Ramos (cell line): ENCODE results near the gene PREX1.

ENCODE experiments used
- in situ Hi-C: fragments of 300-500 bp; cut with MboI; formaldehyde crosslinking; loops from one replicate; pipeline ENCODE4 v1.14.3; 2022; ENCODE audit warnings: low sequenced_read_pairs; ENCODE audit not compliant: unreplicated experiment

Gene PREX1

DNA sequence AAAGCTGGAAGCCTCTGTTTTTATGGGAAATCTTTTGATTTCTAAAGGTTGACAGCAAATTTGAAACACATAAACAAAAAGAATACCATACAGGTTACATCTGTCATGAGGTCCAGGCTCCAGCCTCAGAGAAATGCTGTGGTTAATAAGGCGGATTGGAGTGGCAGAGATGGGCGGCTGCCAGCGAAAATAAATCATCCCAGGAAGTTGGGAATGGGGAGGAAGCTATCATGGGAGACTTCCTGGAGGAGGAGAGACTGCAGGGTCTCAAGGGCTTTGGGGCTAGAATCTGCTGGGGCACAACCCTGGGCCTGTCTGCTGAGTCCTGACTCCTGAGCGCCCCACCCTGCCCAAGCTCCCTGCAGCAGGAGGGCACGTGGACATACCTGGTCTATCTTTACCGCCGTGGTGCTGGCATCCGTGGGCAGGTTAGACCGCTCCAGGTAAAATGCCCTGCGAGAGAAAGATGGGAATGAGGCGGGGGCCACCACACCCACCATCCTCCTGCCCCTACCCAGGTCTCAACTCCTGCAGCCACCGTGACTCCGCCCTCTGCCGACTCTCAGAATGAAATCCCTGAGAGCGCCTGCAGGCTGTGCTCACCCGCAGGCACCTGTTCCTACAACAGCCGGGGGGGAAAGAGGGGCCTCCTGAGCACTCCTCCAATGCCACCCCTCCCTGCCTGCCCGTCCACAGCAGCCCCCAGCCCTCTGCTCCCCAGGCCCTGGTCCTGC, 197.3 kb downstream of the PREX1 start:
- in situ Hi-C loops: no loop called here

DNA sequence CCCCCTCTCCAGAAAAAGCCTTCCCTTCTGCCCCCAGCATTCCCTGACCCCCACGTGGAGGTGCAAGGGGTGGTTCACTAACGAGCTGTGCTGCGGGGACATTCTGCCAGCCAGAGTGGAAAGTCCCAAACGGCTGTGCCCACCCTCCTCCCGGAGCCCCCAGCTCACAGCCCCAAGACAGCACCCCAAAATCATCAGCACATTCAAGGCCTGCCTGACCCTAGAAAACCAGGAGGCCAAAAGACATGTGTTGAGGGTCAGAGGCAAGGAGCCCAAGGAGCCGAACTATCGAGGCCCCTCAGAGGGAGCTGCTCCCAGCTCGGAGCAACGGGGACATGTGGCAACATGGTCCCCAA, 197.9 kb downstream of the PREX1 start:
- in situ Hi-C loops: no loop called here

DNA sequence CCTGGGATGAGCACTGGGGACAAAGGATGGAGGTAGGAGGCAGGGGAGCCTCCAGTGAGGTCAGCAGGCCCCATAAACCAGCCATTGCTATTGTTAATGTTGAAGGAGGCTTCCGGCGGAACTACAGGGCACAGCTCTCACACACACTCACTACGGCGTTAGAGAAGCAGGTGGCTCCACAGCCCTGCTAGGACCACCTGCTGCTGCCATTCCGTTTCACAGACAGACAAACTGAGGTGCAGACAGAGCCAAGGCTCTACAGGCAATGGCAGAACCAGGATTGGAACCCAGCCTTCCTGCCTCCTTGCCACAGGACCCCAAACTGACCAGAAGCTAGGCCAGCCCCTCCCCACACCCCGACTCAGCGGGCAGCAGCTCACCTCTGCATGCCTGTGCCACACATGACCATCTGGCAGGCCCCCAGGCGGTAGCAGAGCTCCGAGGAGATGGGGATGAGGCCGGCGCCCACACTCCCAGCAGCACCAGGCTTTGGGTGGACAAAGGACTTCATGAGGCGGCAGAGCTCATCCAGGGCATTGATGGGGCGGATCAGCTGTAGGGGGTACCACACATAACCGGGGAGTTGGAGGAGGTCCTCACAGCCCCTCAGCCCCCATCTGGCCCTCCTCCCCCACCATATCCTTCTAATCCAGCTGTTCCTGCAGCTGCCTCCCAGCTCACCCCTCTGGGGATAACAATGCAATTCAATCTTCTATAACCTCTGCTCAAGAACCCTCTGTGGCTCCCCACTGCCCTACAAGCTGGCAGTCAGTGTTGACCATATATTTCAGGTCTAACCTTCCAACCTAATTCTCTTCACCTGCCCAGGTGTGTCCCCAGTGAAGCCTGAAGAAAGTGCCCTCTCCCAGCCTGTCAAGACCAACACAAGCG, 198.5 kb downstream of the PREX1 start:
- in situ Hi-C loops: no loop called here

DNA sequence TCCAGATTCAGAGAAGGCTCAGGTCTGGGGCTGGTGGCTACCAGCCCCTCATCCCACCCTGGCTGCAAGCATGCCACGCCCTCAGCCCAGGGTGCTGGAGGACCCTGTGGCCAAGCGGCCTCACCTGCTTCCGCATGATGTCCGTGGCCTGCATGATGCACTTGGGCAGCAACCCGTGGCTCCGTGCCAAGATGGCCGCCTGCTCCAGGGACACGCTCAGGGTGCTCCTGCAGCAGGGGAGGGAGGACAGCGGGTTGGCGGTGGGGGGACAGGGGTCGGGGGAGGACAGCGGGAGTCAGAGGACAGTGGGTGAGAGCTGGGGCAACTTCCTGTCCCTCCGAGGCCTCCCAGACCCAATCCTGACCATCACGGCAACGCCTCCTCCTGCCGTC, 200.1 kb downstream of the PREX1 start:
- in situ Hi-C loops: no loop called here

DNA sequence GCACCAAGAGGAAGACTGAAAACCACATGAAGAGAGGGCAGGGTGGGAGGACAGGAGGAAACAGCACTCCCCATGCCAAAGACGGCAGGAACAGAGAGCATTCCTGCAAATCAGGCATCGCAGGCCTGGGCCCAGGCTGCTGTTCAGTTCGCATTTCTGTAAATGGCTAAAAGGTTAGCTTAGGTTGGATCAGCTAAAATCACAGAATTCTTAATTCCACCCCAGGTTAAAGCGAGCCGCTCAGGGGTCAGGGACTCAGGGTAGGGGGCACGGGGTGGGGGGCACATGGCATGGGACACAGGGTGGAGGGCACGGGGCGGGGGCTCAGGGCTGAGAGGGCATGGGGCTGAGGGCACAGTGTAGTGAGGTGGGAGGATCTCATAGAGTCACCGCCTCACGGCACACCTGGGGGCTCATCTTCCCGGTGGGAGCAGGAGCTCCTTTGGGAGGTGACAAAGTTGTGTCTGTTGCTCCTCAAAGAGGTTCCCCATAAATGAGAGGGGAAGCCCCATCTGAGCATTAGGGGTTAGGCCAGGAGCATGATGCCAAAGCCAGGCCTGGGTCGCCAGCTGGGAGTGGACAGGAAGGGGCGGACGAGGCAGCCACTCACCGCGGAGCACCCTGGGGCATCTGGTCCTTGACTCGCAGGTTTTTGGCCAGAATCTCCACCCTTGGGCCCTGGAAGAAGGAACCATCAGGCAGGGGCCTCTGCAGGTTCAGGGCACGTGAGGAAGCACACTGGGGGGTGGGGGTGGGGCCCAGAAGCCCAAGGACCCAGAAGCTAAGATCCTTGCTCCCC, 200.7 kb downstream of the PREX1 start:
- in situ Hi-C loops: no loop called here

DNA sequence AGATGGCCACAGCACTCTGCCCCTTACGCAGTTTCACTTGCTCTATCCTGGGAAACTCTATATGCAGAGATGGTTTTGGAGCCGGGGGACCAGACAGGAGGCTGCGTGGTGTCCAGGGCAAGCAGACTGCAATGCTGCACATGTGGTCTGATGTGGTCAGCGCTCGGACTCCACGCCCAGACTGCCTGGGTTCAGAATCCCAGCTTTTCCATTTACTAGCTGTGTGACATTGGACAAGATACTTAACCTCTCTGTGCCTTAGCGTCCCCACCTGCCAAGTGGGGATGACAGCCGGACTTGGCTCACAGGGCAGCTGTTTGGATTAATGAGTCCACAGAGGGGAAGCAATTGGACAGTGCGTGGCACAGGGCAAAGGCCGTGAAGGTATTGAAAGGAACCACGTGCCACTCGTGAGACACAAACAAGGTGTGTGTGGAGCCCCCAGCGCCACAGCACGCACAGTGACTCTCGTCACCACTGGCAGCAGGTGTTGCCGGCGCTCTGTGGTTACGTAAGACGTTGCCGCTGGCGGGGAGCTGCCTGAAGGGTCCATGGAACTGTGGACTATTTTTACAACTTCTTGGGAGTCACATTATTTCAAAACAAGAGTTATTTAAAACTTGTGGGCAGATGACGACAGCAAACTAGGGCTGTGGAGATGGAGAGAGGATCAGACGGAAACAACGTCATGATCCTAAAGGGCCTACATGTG, 201.4 kb downstream of the PREX1 start:
- in situ Hi-C loops: no loop called here

DNA sequence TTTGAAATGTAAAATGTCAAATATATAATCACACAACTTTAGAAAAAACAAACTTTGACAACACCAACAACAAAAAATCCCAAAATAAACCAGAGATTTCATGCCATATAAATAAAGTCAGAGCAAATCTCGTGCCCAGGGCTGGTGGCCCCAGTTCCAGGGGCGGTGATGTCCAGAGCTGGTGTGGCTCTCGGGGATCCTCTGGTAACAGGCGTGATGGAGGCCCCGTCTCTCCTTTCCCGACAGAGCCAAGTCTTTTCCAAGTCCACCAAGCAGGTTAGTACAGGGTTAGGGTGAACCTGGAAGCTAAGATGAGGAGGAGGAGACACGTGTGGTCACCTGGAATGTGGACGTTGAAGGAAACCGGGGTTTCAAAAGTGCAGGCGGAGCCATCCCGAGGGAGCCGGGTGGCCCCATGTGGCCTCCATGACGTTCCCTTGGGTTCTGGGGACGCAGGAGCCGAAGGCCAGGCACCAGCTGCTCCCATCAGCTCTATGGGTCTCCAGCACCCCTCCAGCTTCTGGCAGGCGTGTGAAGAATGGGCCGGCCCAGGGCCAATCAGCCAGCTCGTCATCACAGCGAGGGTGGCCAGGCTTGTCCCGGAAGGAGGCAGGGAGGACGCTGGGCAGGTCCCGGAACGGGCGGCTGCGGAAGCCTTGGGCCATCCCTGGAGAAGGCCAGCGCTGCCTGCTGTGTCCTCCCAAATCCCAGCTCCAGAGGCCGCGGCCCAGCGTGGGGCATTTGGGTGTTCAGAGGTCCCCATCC, 202.5 kb downstream of the PREX1 start:
- in situ Hi-C loops: no loop called here

DNA sequence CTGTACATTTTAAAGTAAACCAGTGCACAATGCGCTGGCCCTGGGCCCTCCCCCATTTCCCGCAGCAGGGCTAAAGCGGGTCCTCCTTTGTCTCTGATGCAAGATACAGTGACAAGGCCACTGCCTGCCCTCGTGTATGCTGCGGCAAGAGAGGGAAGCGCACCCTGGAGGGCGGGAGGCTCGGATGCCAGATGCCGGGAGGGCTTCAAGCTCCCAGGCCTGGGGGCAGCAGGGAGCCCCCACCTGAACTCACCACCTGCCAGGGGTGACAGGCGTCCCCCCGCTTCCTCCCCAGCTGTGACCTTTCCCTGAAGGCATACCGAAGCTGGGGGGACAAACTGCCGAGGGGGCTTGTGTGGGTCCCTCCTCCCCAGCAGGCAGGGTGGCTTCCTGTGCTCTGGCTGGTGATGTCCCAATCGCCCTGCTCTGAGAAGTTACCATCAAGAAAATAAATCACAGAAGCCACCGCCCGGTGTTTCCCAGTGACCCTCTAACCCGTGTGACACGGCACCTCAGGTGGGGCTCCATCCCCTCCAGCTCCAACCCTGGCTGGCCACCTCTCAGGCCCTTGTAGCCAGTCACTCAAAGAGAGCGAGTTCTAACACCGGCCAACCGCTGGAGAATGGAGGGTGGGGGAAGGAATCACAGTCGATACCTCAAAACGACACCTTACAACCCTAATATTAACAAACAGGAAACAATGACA, 203.3 kb downstream of the PREX1 start:
- in situ Hi-C loops: loop anchor here (25.0 kb wide), 1 partner anchor 1437 kb away; no protein-coding TSS in a partner anchor

DNA sequence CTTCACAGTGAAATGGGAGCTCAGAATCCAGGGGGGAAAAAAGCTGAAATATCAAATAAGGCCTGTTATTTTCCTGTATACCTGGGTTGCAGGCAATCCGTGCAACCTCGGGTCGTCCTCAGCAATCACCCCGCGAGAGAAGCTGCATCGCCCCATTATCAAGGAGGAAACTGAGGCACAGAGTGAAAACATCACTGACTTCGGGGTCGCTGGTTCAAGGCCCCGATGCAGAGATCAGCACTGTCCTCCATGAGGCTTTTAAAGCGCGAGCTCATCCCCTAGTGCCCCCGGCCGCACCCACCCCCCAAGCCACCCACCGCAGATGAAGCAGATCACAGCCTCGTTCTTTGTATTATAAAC, 203.9 kb downstream of the PREX1 start:
- in situ Hi-C loops: loop anchor here (25.0 kb wide), 1 partner anchor 1437 kb away; no protein-coding TSS in a partner anchor

DNA sequence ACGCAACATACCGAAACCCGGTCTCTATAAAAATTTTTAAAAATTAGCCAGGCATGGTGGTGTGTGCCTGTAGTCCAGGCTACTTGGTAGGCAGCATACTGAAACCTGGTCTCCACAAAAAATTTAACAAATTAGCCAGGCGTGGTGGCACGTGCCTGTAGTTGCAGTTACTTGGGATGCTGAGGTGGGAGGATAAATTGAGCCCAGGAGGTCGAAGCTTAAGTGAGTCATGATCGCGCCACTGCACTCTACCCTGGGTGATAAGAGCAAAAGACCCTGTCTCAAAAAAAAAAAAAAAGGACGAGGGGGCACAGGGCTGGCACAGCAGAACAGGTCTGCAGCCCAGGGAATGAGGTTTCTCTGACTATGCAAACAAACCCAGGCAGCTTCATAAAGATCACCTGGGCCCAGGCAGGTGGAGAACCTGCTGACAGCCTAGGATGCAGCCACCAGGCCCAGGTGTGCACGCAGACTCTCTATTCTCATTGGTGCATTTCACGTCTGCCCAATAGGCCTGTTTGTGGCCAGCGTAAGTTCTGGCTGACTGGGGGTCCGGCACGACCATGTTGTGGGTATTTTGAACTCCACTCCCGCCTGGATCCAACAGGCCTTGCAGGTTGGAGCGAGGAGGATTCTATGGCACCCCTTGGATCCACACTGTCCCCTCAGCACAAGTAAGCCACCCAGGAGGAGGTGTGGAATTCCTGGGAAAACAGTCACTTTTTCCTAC, 204.5 kb downstream of the PREX1 start:
- in situ Hi-C loops: loop anchor here (25.0 kb wide), 1 partner anchor 1436 kb away; no protein-coding TSS in a partner anchor

DNA sequence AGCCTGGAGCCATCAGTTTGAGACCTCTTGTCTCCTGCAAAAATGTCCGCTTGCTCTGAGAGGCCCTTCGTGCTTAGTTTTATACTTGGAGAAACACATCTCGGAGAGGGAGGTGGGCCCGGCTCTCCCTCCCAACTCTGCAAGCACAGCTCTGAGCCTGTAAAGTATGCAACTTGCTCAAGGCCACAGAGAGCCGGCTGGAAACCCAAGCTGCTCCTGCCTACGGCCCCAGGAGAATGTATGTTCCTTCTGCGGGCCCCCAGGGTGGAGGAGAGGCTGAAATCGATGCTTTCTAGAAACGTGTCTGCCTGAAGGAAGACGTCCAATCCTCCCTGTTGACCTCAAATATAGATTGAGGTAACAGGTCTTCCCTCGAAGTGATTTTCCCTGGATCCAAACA, 205.4 kb downstream of the PREX1 start:
- in situ Hi-C loops: loop anchor here (25.0 kb wide), 1 partner anchor 1435 kb away; no protein-coding TSS in a partner anchor

DNA sequence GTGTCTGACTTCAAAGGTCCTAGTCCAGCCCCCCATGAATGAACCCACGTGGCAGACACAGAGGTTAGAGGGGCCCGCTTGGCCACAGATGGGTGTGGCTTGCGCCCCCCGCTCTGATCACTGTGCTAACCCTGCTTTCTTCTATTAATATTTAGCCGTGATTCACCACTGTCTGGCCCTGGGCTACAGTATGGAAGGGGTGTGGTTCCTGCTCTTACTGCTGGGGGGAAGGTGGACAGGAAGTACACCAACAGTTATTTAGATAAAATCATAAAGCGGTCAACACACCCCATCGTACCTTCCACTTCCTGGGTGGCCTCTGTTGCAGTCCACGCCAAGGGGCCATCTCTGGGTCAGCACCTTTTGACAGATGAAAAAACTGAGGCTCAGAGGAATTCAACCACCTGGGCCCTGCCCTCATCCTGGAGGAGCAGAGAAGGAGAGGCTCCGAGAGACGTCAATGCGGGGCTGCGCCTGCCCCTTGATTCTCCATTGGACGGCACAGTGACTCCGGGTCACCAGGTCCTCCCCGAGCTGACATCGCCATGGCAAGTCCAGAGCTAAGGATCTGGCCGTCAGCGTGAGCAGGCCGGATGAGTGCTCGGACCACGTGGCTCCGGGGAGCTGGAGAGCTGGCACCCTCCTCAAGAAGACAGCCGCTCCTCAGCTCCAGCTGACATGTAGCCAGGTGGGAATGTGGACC, 206.3 kb downstream of the PREX1 start:
- in situ Hi-C loops: loop anchor here (25.0 kb wide), 1 partner anchor 1434 kb away; no protein-coding TSS in a partner anchor

DNA sequence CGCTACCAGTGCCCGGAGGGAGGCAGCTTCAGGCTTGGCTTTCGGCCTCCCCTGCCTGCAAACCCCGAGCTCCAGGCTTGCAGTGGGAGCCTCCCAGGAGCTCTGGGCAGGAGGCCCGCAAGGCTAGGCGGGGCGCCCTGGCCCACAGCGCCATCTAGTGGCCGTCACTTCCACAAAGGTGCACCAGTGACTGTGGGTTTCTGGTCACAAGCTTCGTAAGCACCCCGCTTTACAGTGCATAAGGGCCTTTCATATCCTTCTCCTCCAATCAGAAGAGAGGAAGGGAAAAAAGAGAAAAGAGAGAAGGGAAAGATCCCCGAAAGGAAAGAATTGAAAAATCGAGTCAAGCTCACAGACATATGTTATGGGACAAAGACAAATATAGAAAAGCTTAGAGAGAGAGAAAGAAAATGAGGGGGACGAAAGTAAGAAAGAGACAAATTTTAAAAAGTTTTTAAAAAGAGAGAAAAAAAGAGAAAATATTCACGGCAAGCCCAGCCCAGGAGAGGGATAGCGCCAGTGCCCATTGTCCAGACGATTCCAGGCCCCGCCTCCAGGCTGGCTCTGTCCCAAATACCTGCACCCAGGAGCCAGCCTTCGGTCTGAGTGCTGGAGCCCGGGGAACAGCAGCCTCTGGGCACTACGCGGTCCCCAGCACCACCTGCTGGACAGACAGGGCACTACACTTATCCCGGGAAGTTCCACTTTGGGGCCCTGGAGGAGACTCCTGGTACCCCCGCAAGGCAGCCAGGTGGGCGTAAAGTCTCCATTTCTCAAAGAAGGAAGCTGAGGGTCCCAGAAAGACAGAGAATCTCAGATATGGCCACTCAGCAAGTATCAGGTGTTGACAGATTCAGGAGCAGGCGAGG, 207.1 kb downstream of the PREX1 start:
- in situ Hi-C loops: loop anchor here (25.0 kb wide), 1 partner anchor 1433 kb away; no protein-coding TSS in a partner anchor

DNA sequence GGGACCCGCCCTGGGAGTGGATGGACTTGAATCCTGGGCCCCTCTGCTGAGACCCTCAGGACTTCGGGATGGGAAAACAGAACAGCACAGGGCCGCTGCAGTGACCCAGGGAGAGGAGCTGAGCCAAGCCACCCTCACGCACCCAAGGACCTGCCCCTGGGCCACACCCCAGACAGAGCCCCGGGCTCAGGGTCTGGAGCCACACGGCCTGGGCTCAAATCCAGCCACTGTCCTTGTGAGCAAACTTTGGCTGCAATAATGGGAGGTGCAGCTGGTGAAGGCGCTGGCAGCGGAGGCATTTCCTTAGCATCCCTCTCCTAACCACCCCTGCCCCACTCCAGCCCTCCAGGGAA, 207.7 kb downstream of the PREX1 start:
- in situ Hi-C loops: loop anchor here (25.0 kb wide), 1 partner anchor 1433 kb away; no protein-coding TSS in a partner anchor

DNA sequence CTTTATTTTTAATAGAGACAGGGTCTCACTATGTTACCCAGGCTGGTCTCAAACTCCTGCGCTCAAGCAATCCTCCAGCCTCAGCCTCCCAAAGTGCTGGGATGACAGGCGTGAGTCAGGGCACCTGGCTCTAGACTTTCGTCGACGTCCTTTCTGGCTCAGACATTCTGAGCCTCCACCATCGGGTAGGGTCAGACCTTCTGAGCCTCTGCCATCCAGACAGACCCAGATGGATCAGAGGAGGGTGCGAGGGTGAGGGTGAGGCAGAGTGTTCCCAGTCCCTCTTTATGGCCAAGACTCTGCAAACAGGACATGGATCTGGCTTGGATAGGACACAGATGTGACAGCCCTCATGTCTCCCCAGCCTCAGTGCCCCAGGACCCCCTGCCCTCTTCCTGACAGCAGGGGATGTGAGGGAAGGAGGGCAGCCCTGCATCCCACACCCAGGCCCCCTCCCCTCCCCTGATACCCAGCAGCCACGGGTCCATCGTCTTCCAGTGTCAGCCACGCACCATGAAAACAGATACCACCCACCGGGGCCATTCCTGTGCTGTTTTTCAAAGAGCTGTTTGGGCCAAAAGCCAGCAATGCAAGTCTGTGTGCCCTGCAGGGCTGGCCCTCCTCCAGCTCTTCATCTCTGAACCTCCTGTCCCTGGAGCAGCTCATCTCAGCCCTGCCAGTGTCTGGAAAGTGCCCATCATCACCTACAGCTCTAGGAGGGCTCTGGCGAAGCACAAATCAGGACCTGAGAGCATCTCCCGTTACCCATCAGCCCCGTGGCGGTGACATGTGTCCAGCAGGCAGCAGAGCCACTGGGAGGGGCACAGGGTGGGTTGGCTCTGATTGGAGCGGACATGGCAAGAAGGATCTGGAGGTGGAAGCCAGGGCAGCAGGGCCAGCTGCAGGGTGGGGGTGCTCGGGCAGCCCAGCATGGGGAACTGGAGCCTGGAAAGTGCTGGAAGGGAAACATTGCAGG, 208.4 kb downstream of the PREX1 start:
- in situ Hi-C loops: loop anchor here (5.0 to 25.0 kb wide), 2 partner anchors 937 to 1432 kb away; no protein-coding TSS in a partner anchor
